Measurements from ENCODE around the gene TTLL11. TPM values are rescaled to one million over a fixed set of nuclear protein-coding genes. Genes with fewer than 3 reads are reported as not detected.

Gene TTLL11
- total RNA-seq, 1 experiment from 2014 or later = 2.3 TPM

GRCh38 chr9:121835587-121836365 is 257.3 kb downstream of the TTLL11 start:
- H3K9me3 ChIP-seq (ENCODE audit: insufficient read depth, low read depth) = no peaks in the 10 kb centered on the region
- intact Hi-C loops (cut with micrococcal nuclease; ENCODE audit: unreplicated experiment) = no loop called here
- ChIA-PET CTCF (no interaction called here), POLR2A (ENCODE audit: unreplicated experiment) (no interaction called here)
- no peak for DNase-seq
- H3K4me2 ChIP-seq = no peak overlapping the region
- no peak overlapping the region for H2AFZ ChIP-seq
- no peak for TF ChIP-seq CTCF (conservative IDR thresholded peaks at IDR 0.05)
- no peak for TF ChIP-seq EZH2 (IDR thresholded peaks at IDR 0.05; ENCODE audit: low read depth)
- no peaks in the 10 kb centered on the region for H3F3A ChIP-seq (ENCODE audit: insufficient read depth, low read depth)
- no peak overlapping the region for H3K27ac ChIP-seq
- no peaks in the 10 kb centered on the region for H3K9me2 ChIP-seq (ENCODE audit: insufficient read depth)
- H3K27me3 ChIP-seq (ENCODE audit: insufficient read depth, low read depth) = no peaks in the 10 kb centered on the region
- no peak overlapping the region for H3K4me3 ChIP-seq
- H3K79me2 ChIP-seq (ENCODE audit: low read depth) = no peaks in the 10 kb centered on the region
- no peaks in the 10 kb centered on the region for H3K4me1 ChIP-seq (replicated peaks; ENCODE audit: insufficient read depth)
- no peaks in the 10 kb centered on the region for H4K20me1 ChIP-seq (ENCODE audit: insufficient read depth)
- no TSS peak for BruUV-seq (replicated peaks)
- no peaks in the 10 kb centered on the region for H3K36me3 ChIP-seq (ENCODE audit: low read depth)

- no peak overlapping the region for H2AFZ ChIP-seq
- intact Hi-C loops (cut with micrococcal nuclease; ENCODE audit: unreplicated experiment) = no loop called here
- no peaks in the 10 kb centered on the region for H3K27me3 ChIP-seq (ENCODE audit: insufficient read depth, low read depth)
These were observed 260.0 kb downstream of the TTLL11 start for GRCh38 chr9:121833061-121833460.

GRCh38 chr9:121831869-121832268 is 261.2 kb downstream of the TTLL11 start:
- POLR2A ChIA-PET (ENCODE audit: unreplicated experiment) = no interaction called here
- no peaks in the 10 kb centered on the region for H3K9me3 ChIP-seq (ENCODE audit: insufficient read depth, low read depth)

More at GRCh38 chr9:121833061-121833460, 260.0 kb downstream of the TTLL11 start:
- no peak overlapping the region for H3K4me3 ChIP-seq
- TF ChIP-seq CTCF (conservative IDR thresholded peaks at IDR 0.05) (no peak), EZH2 (IDR thresholded peaks at IDR 0.05; ENCODE audit: low read depth) (no peak)
- H3K79me2 ChIP-seq (ENCODE audit: low read depth) = no peaks in the 10 kb centered on the region
- ChIA-PET POLR2A (ENCODE audit: unreplicated experiment) (no interaction called here), CTCF (no interaction called here)
- H4K20me1 ChIP-seq (ENCODE audit: insufficient read depth) = no peaks in the 10 kb centered on the region
- H3F3A ChIP-seq (ENCODE audit: insufficient read depth, low read depth) = no peaks in the 10 kb centered on the region
- H3K27ac ChIP-seq = no peak overlapping the region
- no peaks in the 10 kb centered on the region for H3K9me2 ChIP-seq (ENCODE audit: insufficient read depth)
- no peak overlapping the region for H3K4me2 ChIP-seq
- H3K4me1 ChIP-seq (replicated peaks; ENCODE audit: insufficient read depth) = no peaks in the 10 kb centered on the region
- no peak for DNase-seq
- no TSS peak for BruUV-seq (replicated peaks)
- no peaks in the 10 kb centered on the region for H3K9me3 ChIP-seq (ENCODE audit: insufficient read depth, low read depth)
- H3K36me3 ChIP-seq (ENCODE audit: low read depth) = no peaks in the 10 kb centered on the region

More at GRCh38 chr9:121831869-121832268, 261.2 kb downstream of the TTLL11 start:
- Histone ChIP-seq H3K27ac (no peak overlapping the region), H3K9me2 (ENCODE audit: insufficient read depth) (no peaks in the 10 kb centered on the region), H3K4me1 (replicated peaks; ENCODE audit: insufficient read depth) (no peaks in the 10 kb centered on the region), H3F3A (ENCODE audit: insufficient read depth, low read depth) (no peaks in the 10 kb centered on the region), H3K4me2 (no peak overlapping the region), H3K27me3 (ENCODE audit: insufficient read depth, low read depth) (no peaks in the 10 kb centered on the region), H4K20me1 (ENCODE audit: insufficient read depth) (no peaks in the 10 kb centered on the region), H2AFZ (no peak overlapping the region), H3K79me2 (ENCODE audit: low read depth) (no peaks in the 10 kb centered on the region), H3K4me3 (no peak overlapping the region), H3K36me3 (ENCODE audit: low read depth) (no peaks in the 10 kb centered on the region)
- no TSS peak for BruUV-seq (replicated peaks)
- intact Hi-C loops (cut with micrococcal nuclease; ENCODE audit: unreplicated experiment) = no loop called here
- CTCF ChIA-PET = no interaction called here
- no peak for DNase-seq
- TF ChIP-seq EZH2 (IDR thresholded peaks at IDR 0.05; ENCODE audit: low read depth) (no peak), CTCF (conservative IDR thresholded peaks at IDR 0.05) (no peak)

Measured in PC-9 (cell line).